ENCODE data around the gene ZNF609. TPM values are rescaled to one million over a fixed set of nuclear protein-coding genes. Genes with fewer than 3 reads are reported as not detected.

The ZNF609 gene
- polyA plus RNA-seq, 3 donors, result 1.3 to 13.2 (median 1.7) TPM

GRCh38 chr15:64483749-64484148 lies 23.4 kb downstream of the ZNF609 start:
- no peaks in the 10 kb centered on the region for H3K27me3 ChIP-seq (ENCODE audit: control insufficient read depth in 2 of 2, insufficient read depth in 2 of 2, low read length in 2 of 2)
- peaks cover 0 to 11% of the 10 kb centered on the region in 2 donors for H3K4me1 ChIP-seq (ENCODE audit: control insufficient read depth in 1 of 2, insufficient read depth in 2 of 2, low read length in 2 of 2)
- H3K9ac ChIP-seq (ENCODE audit: insufficient read depth, low read length, poor library complexity, severe bottlenecking), result no peak overlapping the region
- H4K20me1 ChIP-seq (ENCODE audit: insufficient read depth, low read length), result peaks cover 62% of the 10 kb centered on the region
- no peak overlapping the region for H3K27ac ChIP-seq (ENCODE audit: low read depth in 1 of 2, low read length in 2 of 2)
- H3K79me2 ChIP-seq (ENCODE audit: insufficient read depth, low read length), result peaks cover 64% of the 10 kb centered on the region
- H2AFZ ChIP-seq (ENCODE audit: insufficient read depth, low read depth, low read length, poor library complexity, severe bottlenecking), result no peak overlapping the region
- Mint-ChIP-seq H3K4me3 (no peak overlapping the region), H3K9me3 (no peaks in the 10 kb centered on the region), H3K4me1 (peaks cover 12% of the 10 kb centered on the region), H3K27ac (peak overlapping the region in 1 of 7 donors; percentile 12), H3K27me3 (ENCODE audit: low read depth in 3 of 3) (no peaks in the 10 kb centered on the region), H3K36me3 (peaks cover 20 to 36% of the 10 kb centered on the region in 2 donors)
- no peak overlapping the region for H3K4me3 ChIP-seq (replicated peaks in 1 of 3; ENCODE audit: low read depth in 2 of 3, low read length in 3 of 3)
- peaks cover 0 to 37% of the 10 kb centered on the region in 2 donors for H3K36me3 ChIP-seq (replicated peaks in 1 of 2; ENCODE audit: control insufficient read depth in 1 of 2, insufficient read depth in 2 of 2, low read length in 2 of 2)
- TF ChIP-seq CTCF (IDR thresholded peaks at IDR 0.05), result no peak
- H3K9me3 ChIP-seq (replicated peaks in 1 of 2; ENCODE audit: control insufficient read depth in 1 of 2, insufficient read depth in 1 of 2, low read length in 2 of 2), result no peaks in the 10 kb centered on the region
- DNase-seq, result no peak
- no peak overlapping the region for H3K4me2 ChIP-seq (replicated peaks; ENCODE audit: extremely low read depth, low read length, poor library complexity, severe bottlenecking)
- intact Hi-C loops (cut with micrococcal nuclease), result no loop called here

- peaks cover 0 to 47% of the 10 kb centered on the region in 2 donors for H3K36me3 ChIP-seq (replicated peaks in 1 of 2; ENCODE audit: control insufficient read depth in 1 of 2, insufficient read depth in 2 of 2, low read length in 2 of 2)
- no peak for DNase-seq
- intact Hi-C loops (cut with micrococcal nuclease), result no loop called here
- Mint-ChIP-seq H3K4me3 (no peak overlapping the region), H3K27me3 (ENCODE audit: low read depth in 3 of 3) (no peaks in the 10 kb centered on the region), H3K9me3 (peaks cover 0 to 2% (median 0%) of the 10 kb centered on the region in 7 donors), H3K36me3 (peaks cover 24 to 57% of the 10 kb centered on the region in 2 donors), H3K4me1 (peaks cover 3% of the 10 kb centered on the region), H3K27ac (peak overlapping the region in 1 of 7 donors; percentile 1)
- no peak overlapping the region for H2AFZ ChIP-seq (ENCODE audit: insufficient read depth, low read depth, low read length, poor library complexity, severe bottlenecking)
- peaks cover 54% of the 10 kb centered on the region for H4K20me1 ChIP-seq (ENCODE audit: insufficient read depth, low read length)
- H3K27ac ChIP-seq (ENCODE audit: low read depth in 1 of 2, low read length in 2 of 2), result no peak overlapping the region
- H3K27me3 ChIP-seq (ENCODE audit: control insufficient read depth in 2 of 2, insufficient read depth in 2 of 2, low read length in 2 of 2), result no peaks in the 10 kb centered on the region
- no peak overlapping the region for H3K4me3 ChIP-seq (replicated peaks in 1 of 3; ENCODE audit: low read depth in 2 of 3, low read length in 3 of 3)
- H3K9me3 ChIP-seq (replicated peaks in 1 of 2; ENCODE audit: control insufficient read depth in 1 of 2, insufficient read depth in 1 of 2, low read length in 2 of 2), result no peaks in the 10 kb centered on the region
- H3K4me1 ChIP-seq (ENCODE audit: control insufficient read depth in 1 of 2, insufficient read depth in 2 of 2, low read length in 2 of 2), result peaks cover 0 to 3% of the 10 kb centered on the region in 2 donors
- TF ChIP-seq CTCF (IDR thresholded peaks at IDR 0.05), result no peak
- H3K4me2 ChIP-seq (replicated peaks; ENCODE audit: extremely low read depth, low read length, poor library complexity, severe bottlenecking), result no peak overlapping the region
- no peak overlapping the region for H3K9ac ChIP-seq (ENCODE audit: insufficient read depth, low read length, poor library complexity, severe bottlenecking)
- H3K79me2 ChIP-seq (ENCODE audit: insufficient read depth, low read length), result peaks cover 61% of the 10 kb centered on the region
Measured at GRCh38 chr15:64485796-64486195, 25.4 kb downstream of the ZNF609 start.

Measured in CD14-positive monocyte (primary cell).